Mucosa of rectum (tissue), 2 donors: ENCODE measurements around the gene BPIFB3.

Source experiments
- H3K27ac ChIP-seq, 2 donors: one replicate each; pipeline ENCODE4 v1.7.0; 2013; ENCODE audit warnings: inconsistent platforms in 2 of 2, low read depth in 2 of 2, low read length in 2 of 2
- H3K27me3 ChIP-seq, 2 donors: one replicate each; pipeline ENCODE4 v1.7.0; 2013; ENCODE audit warnings: low read length in 2 of 2; ENCODE audit not compliant: control insufficient read depth in 2 of 2, insufficient read depth in 2 of 2
- H3K36me3 ChIP-seq, 2 donors: one replicate each; pipeline ENCODE4 v1.7.0; 2013; ENCODE audit warnings: low read length in 2 of 2; ENCODE audit not compliant: control insufficient read depth in 2 of 2, insufficient read depth in 2 of 2
- H3K4me1 ChIP-seq, 2 donors: one replicate each; pipeline ENCODE4 v1.7.0; 2013; ENCODE audit warnings: low read length in 2 of 2, mild to moderate bottlenecking in 1 of 2; ENCODE audit not compliant: control insufficient read depth in 2 of 2, insufficient read depth in 2 of 2
- H3K4me3 ChIP-seq, 2 donors: one replicate each; pipeline ENCODE4 v1.7.0; 2013; ENCODE audit warnings: low read length in 2 of 2
- H3K9ac ChIP-seq, 2 donors: one replicate each; pipeline ENCODE4 v1.7.0; 2013; ENCODE audit warnings: low read length in 2 of 2, low read depth in 1 of 2, mild to moderate bottlenecking in 1 of 2
- H3K9me3 ChIP-seq, 2 donors: one replicate each; pipeline ENCODE4 v1.7.0; 2013; ENCODE audit warnings: low read length in 2 of 2; ENCODE audit not compliant: control insufficient read depth in 2 of 2
- donor health status: healthy.
- donor health status: Normal muscosa, but diverticular disease.

Gene BPIFB3

GRCh38 chr20:33024243-33024560 is 29.5 kb upstream of the BPIFB3 start:
- H3K27ac ChIP-seq: no peak overlapping the region
- H3K4me3 ChIP-seq: no peak overlapping the region
- no peaks in the 10 kb centered on the region for H3K36me3 ChIP-seq

GRCh38 chr20:33024609-33025317 is 28.9 kb upstream of the BPIFB3 start:
- H3K4me1 ChIP-seq: no peaks in the 10 kb centered on the region
- H3K4me3 ChIP-seq: no peak overlapping the region
- H3K27ac ChIP-seq: no peak overlapping the region
- no peak overlapping the region for H3K9ac ChIP-seq
- H3K36me3 ChIP-seq: no peaks in the 10 kb centered on the region
- no peaks in the 10 kb centered on the region for H3K9me3 ChIP-seq
- peaks cover 0 to 2% of the 10 kb centered on the region in 2 donors for H3K27me3 ChIP-seq

More at GRCh38 chr20:33024243-33024560, 29.5 kb upstream of the BPIFB3 start:
- Histone ChIP-seq H3K9ac (no peak overlapping the region), H3K4me1 (no peaks in the 10 kb centered on the region), H3K27me3 (peaks cover 0 to 2% of the 10 kb centered on the region in 2 donors), H3K9me3 (no peaks in the 10 kb centered on the region)

DNA sequence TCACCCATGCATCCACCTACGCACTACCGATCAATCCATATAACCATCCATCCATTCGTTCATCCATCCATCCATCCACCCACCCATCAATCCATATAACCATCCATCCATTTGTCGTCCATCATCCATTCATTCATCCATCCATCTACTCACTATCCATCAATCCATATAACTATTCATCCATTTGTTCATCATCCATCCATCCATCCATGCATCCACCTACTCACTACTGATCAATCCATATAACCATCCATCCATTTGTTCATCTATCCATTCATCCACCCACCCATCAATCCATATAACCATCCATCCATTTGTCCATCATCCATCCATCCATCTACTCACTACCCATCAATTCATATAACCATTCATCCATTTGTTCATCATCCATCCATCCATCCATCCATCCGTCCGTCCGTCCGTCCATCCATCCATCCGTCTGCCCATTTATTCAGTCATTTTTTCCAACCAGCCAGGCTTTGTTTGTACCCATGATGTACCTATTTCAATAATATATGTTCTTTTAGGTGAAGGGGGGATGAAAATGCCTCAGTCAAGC is 28.3 kb upstream of the BPIFB3 start:
- Histone ChIP-seq H3K9me3 (no peaks in the 10 kb centered on the region), H3K4me1 (no peaks in the 10 kb centered on the region), H3K36me3 (no peaks in the 10 kb centered on the region), H3K27me3 (peaks cover 0 to under 1% of the 10 kb centered on the region in 2 donors), H3K27ac (no peak overlapping the region), H3K9ac (no peak overlapping the region), H3K4me3 (no peak overlapping the region)

DNA sequence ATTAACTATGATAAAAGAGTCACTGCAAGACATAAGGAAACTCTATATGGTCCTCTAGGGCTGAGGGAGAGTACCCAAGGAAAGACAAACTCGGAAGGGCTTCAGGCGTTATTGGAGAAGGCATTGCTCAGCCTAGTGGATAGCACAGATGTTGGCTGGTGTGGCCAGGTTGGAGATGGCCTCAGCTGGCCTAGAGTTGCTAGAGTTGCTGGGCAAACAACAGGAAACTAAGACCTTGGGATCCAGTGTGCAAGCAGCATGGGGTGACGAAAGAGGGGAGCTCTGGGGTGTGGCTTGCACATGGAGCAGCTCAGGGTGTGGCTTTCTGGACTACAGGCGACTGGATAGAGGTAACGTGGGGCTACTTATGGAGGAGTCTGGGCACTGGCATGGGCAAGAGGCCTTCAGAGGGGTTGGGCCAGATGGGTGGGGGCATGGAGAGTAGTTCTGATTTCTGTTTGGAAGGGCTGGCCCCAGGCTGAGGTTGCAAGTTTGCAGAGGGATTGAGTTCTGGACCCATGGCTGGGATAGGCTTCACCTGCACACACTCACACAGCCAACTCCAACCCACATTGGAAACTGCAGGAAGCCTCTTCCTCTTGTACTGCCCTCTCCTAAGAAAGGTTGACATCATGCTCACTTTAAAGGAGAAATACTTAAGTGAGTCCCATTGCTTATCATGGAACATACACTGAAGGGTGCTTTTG is 27.5 kb upstream of the BPIFB3 start:
- H3K27ac ChIP-seq: no peak overlapping the region
- no peaks in the 10 kb centered on the region for H3K4me1 ChIP-seq
- no peak overlapping the region for H3K9ac ChIP-seq
- H3K36me3 ChIP-seq: no peaks in the 10 kb centered on the region
- H3K4me3 ChIP-seq: no peak overlapping the region
- H3K27me3 ChIP-seq: no peaks in the 10 kb centered on the region
- no peaks in the 10 kb centered on the region for H3K9me3 ChIP-seq

- Histone ChIP-seq H3K4me1 (no peaks in the 10 kb centered on the region), H3K27me3 (no peaks in the 10 kb centered on the region)
Observed at GRCh38 chr20:33026779-33027759, 26.6 kb upstream of the BPIFB3 start.

GRCh38 chr20:33027769-33028751 is 25.6 kb upstream of the BPIFB3 start:
- Histone ChIP-seq H3K9me3 (no peaks in the 10 kb centered on the region), H3K4me3 (no peak overlapping the region), H3K4me1 (no peaks in the 10 kb centered on the region), H3K36me3 (no peaks in the 10 kb centered on the region), H3K9ac (no peak overlapping the region), H3K27me3 (no peaks in the 10 kb centered on the region), H3K27ac (no peak overlapping the region)

More at GRCh38 chr20:33026779-33027759, 26.6 kb upstream of the BPIFB3 start:
- no peak overlapping the region for H3K27ac ChIP-seq
- no peak overlapping the region for H3K4me3 ChIP-seq
- no peaks in the 10 kb centered on the region for H3K9me3 ChIP-seq
- no peaks in the 10 kb centered on the region for H3K36me3 ChIP-seq
- no peak overlapping the region for H3K9ac ChIP-seq

- H3K27me3 ChIP-seq: no peaks in the 10 kb centered on the region
- no peaks in the 10 kb centered on the region for H3K9me3 ChIP-seq
- H3K9ac ChIP-seq: no peak overlapping the region
- H3K4me3 ChIP-seq: no peak overlapping the region
- no peaks in the 10 kb centered on the region for H3K36me3 ChIP-seq
- H3K27ac ChIP-seq: no peak overlapping the region
- no peaks in the 10 kb centered on the region for H3K4me1 ChIP-seq
Observed at GRCh38 chr20:33028875-33029274, 24.8 kb upstream of the BPIFB3 start.

GRCh38 chr20:33030076-33030475 is 23.6 kb upstream of the BPIFB3 start:
- no peak overlapping the region for H3K27ac ChIP-seq
- no peaks in the 10 kb centered on the region for H3K9me3 ChIP-seq
- no peak overlapping the region for H3K9ac ChIP-seq
- H3K27me3 ChIP-seq: no peaks in the 10 kb centered on the region
- no peaks in the 10 kb centered on the region for H3K36me3 ChIP-seq
- no peak overlapping the region for H3K4me3 ChIP-seq
- H3K4me1 ChIP-seq: no peaks in the 10 kb centered on the region

- Histone ChIP-seq H3K4me3 (no peak overlapping the region), H3K27me3 (no peaks in the 10 kb centered on the region), H3K4me1 (no peaks in the 10 kb centered on the region), H3K27ac (no peak overlapping the region), H3K9ac (no peak overlapping the region), H3K36me3 (no peaks in the 10 kb centered on the region), H3K9me3 (no peaks in the 10 kb centered on the region)
Observed at GRCh38 chr20:33030569-33030968, 23.1 kb upstream of the BPIFB3 start.
